HCT116 (cell line): Measurements from ENCODE around the gene KRT37. TPM values are rescaled to one million over a fixed set of nuclear protein-coding genes. Genes with fewer than 3 reads are reported as not detected.

Experiments
- ATAC-seq: fragments of 200-7000 bp; cut with Tn5 transposase; 2 replicates; pipeline ENCODE4 v1.9.1; 2020; ENCODE audit warnings: mild to moderate bottlenecking, moderate library complexity
- BruUV-seq: library from RNA; stranded (reverse); fragments of 400-500 nt; replicated peaks from 2 replicates; lab custom pipeline; 2021; lab: Mats Ljungman, UMichigan
- CTCF ChIA-PET: fragments of 300-600 bp; sonication (Branson Sonifier 250); formaldehyde crosslinking; loops from one replicate; lab custom pipeline; 2021; ENCODE audit warnings: antibody characterized with exemption; lab: Charles Lee
- POLR2A ChIA-PET: fragments of 300-600, 350-600 bp; sonication (Branson Sonifier 250); formaldehyde crosslinking; loops from one replicate; lab custom pipeline; 2021; ENCODE audit warnings: antibody characterized with exemption; lab: Charles Lee
- RAD21 ChIA-PET, 2 experiments: fragments of 300-600 bp; sonication (Branson Sonifier 250); formaldehyde crosslinking; loops; one replicate each; lab custom pipeline; 2023; ENCODE audit warnings: low total read pairs in 2 of 2; ENCODE audit not compliant: uncharacterized antibody in 2 of 2, unreplicated experiment in 2 of 2, low non-redundant PET in 1 of 2; lab: Charles Lee
- DNase-seq: peaks from one replicate; pipeline ENCODE4 v3.0.0-alpha.2; 2010; ENCODE audit warnings: low read depth, low spot score
- H2AFZ ChIP-seq: fragments of 200-600 bp; shearing (Covaris generic), sonication (generic); 2 replicates; pipeline ENCODE4 v1.6.1; 2017; ENCODE audit warnings: low read depth, mixed run types, mixed read lengths, antibody characterized with exemption, low read length; ENCODE audit not compliant: poor library complexity, severe bottlenecking
- H3K27ac ChIP-seq: 2 replicates; pipeline ENCODE4 v1.5.1; 2012; ENCODE audit warnings: low read depth, low read length
- H3K27me3 ChIP-seq: fragments of 200-600 bp; sonication (generic); 2 replicates; pipeline ENCODE4 v1.6.1; 2016; ENCODE audit warnings: mixed run types, low read length, mixed read lengths; ENCODE audit not compliant: insufficient read depth
- H3K36me3 ChIP-seq, 2 experiments: fragments of 200-500 bp in 1 of 2; fragments of 200-600 bp in 1 of 2; sonication (Bioruptor generic) in 1 of 2; sonication (generic) in 1 of 2; 2 replicates each; pipeline versions ENCODE4 v1.5.1 to v1.6.1; 2014 to 2016; ENCODE audit warnings: low read length in 2 of 2, inconsistent platforms in 1 of 2, mixed read lengths in 1 of 2, mixed run types in 1 of 2; ENCODE audit not compliant: insufficient read depth in 2 of 2, control insufficient read depth in 1 of 2
- H3K4me1 ChIP-seq, 2 experiments: fragments of 200-600 bp in 1 of 2; sonication (generic) in 1 of 2; 2 replicates each; pipeline versions ENCODE4 v1.5.1 to v1.6.1; 2012 to 2017; ENCODE audit warnings: low read length in 2 of 2, inconsistent platforms in 1 of 2, mild to moderate bottlenecking in 1 of 2, mixed read lengths in 1 of 2, mixed run types in 1 of 2, moderate library complexity in 1 of 2; ENCODE audit not compliant: insufficient read depth in 2 of 2, control insufficient read depth in 1 of 2
- H3K4me2 ChIP-seq: fragments of 200-600 bp; sonication (generic); 2 replicates; pipeline ENCODE4 v1.6.1; 2017; ENCODE audit warnings: mixed run types, low read length, mixed read lengths
- H3K4me3 ChIP-seq, 2 experiments: fragments of 200-600 bp in 1 of 2; sonication (generic) in 1 of 2; replicated peaks in 1 of 2; 2 replicates each; pipeline ENCODE4 v1.5.1; 2011 to 2016; ENCODE audit warnings: low read length in 2 of 2, control low read depth in 1 of 2, low read depth in 1 of 2, mild to moderate bottlenecking in 1 of 2, mixed read lengths in 1 of 2, mixed run types in 1 of 2
- H3K79me2 ChIP-seq: fragments of 200-600 bp; sonication (generic); 2 replicates; pipeline ENCODE4 v1.6.1; 2017; ENCODE audit warnings: mild to moderate bottlenecking, mixed run types, low read length, moderate library complexity, mixed read lengths; ENCODE audit not compliant: insufficient read depth
- H3K9ac ChIP-seq: fragments of 200-600 bp; sonication (generic); 2 replicates; pipeline ENCODE4 v1.6.1; 2016; ENCODE audit warnings: low read length, mixed read lengths
- H3K9me2 ChIP-seq: fragments of 200-600 bp; sonication (generic), shearing (Covaris generic); 2 replicates; pipeline ENCODE4 v1.6.1; 2017; ENCODE audit warnings: mixed run types, mild to moderate bottlenecking, moderate library complexity; ENCODE audit not compliant: insufficient read depth
- H3K9me3 ChIP-seq, 2 experiments: fragments of 200-500 bp in 1 of 2; fragments of 200-600 bp in 1 of 2; sonication (Bioruptor generic) in 1 of 2; sonication (generic) in 1 of 2; 2 replicates each; pipeline ENCODE4 v1.6.1; 2014 to 2017; ENCODE audit warnings: low read length in 2 of 2, mixed read lengths in 2 of 2, inconsistent platforms in 1 of 2, low read depth in 1 of 2, mild to moderate bottlenecking in 1 of 2, mixed run types in 1 of 2, moderate library complexity in 1 of 2; ENCODE audit not compliant: control insufficient read depth in 1 of 2, insufficient read depth in 1 of 2
- H4K20me1 ChIP-seq: fragments of 200-600 bp; sonication (generic), shearing (Covaris generic); 2 replicates; pipeline ENCODE4 v1.6.1; 2017; ENCODE audit warnings: mixed run types, mild to moderate bottlenecking, moderate library complexity; ENCODE audit not compliant: insufficient read depth
- EGR1 ChIP-seq: IDR thresholded peaks from 2 replicates; pipeline ENCODE4 v1.6.1; 2012; ENCODE audit warnings: low read depth
- POLR2A ChIP-seq: IDR thresholded peaks from 2 replicates; pipeline ENCODE4 v1.7.0; 2011; ENCODE audit warnings: borderline replicate concordance; ENCODE audit not compliant: insufficient read depth, insufficient read length; ENCODE audit errors: extremely low read depth
- POLR2AphosphoS5 ChIP-seq: IDR thresholded peaks from 2 replicates; pipeline ENCODE4 v1.6.1; 2011; ENCODE audit warnings: mild to moderate bottlenecking, low read depth, low read length, moderate library complexity
- RAD21 ChIP-seq: IDR thresholded peaks from 2 replicates; pipeline ENCODE4 v1.6.1; 2012; ENCODE audit warnings: low read depth, mild to moderate bottlenecking
- SP1 ChIP-seq: IDR thresholded peaks from 2 replicates; pipeline ENCODE4 v1.6.1; 2012; ENCODE audit warnings: low read depth
- intact Hi-C: fragments of 100-400 bp; cut with micrococcal nuclease; formaldehyde crosslinking; loops from 2 replicates; pipeline ENCODE4 v1.10.0; 2022
- total RNA-seq: library from RNA; stranded (reverse); gene quantifications from one replicate; pipeline ENCODE4 v1.2.1, GENCODE V29; 2021; ENCODE audit not compliant: unreplicated experiment
- TF ChIP-seq, protein P1 (sequence below), 3 experiments: fragments of 200-600 bp in 1 of 3; sonication (generic) in 1 of 3; IDR thresholded peaks in 2 of 3; conservative IDR thresholded peaks in 1 of 3; 2 replicates each; pipeline ENCODE4 v1.5.1; 2012 to 2017; ENCODE audit warnings: low read depth in 2 of 3, low read length in 2 of 3, antibody characterized with exemption in 1 of 3, borderline replicate concordance in 1 of 3, control low read depth in 1 of 3, mild to moderate bottlenecking in 1 of 3, mixed read lengths in 1 of 3, mixed run types in 1 of 3, moderate library complexity in 1 of 3; ENCODE audit not compliant: insufficient read depth in 1 of 3

The KRT37 gene
- total RNA-seq, 1 experiment from 2014 or later = not detected

DNA sequence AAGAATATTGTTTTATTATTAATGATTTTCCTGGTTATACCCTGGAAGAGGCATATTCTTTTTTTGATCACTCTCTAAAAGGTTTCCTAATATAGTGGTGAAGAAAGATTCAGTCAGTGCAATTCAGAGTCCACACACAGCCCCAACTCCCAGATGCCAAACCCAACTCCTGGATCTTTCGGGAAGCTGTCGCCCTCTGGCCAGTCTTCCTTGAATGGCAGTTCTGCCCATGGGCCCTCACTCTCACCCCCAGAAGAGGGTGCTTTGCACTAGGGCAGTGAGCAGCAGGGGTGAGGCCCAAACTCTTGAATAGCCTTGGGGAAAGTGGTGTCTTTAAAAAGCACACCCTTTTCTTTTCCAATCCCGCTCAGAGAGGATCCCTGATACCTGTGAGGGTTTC is 31.8 kb upstream of the KRT37 start:
- no peak overlapping the region for H3K9ac ChIP-seq
- no peaks in the 10 kb centered on the region for H3K79me2 ChIP-seq
- H3K4me3 ChIP-seq = no peak overlapping the region
- no peaks in the 10 kb centered on the region for H3K9me3 ChIP-seq
- ChIA-PET CTCF (no interaction called here), POLR2A (no interaction called here), RAD21 (no interaction called here)
- TF ChIP-seq POLR2AphosphoS5 = no peak
- TF ChIP-seq SP1 = no peak
- 0 out of 2 replicates have a peak, but pooled peaks have one; percentile 21 for TF ChIP-seq RAD21
- TF ChIP-seq, protein P1, sequence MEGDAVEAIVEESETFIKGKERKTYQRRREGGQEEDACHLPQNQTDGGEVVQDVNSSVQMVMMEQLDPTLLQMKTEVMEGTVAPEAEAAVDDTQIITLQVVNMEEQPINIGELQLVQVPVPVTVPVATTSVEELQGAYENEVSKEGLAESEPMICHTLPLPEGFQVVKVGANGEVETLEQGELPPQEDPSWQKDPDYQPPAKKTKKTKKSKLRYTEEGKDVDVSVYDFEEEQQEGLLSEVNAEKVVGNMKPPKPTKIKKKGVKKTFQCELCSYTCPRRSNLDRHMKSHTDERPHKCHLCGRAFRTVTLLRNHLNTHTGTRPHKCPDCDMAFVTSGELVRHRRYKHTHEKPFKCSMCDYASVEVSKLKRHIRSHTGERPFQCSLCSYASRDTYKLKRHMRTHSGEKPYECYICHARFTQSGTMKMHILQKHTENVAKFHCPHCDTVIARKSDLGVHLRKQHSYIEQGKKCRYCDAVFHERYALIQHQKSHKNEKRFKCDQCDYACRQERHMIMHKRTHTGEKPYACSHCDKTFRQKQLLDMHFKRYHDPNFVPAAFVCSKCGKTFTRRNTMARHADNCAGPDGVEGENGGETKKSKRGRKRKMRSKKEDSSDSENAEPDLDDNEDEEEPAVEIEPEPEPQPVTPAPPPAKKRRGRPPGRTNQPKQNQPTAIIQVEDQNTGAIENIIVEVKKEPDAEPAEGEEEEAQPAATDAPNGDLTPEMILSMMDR (IDR thresholded peaks at IDR 0.05 in 2 of 3, conservative IDR thresholded peaks at IDR 0.05 in 1 of 3; ENCODE audit: borderline replicate concordance in 1 of 3, insufficient read depth in 1 of 3, low read depth in 2 of 3, low read length in 2 of 3) = peak in 2 of 3 experiments; percentile 11 to 22; a peak in 3 of 6 replicates
- no peaks in the 10 kb centered on the region for H3K27me3 ChIP-seq
- H3K4me1 ChIP-seq = peaks cover 2 to 14% of the 10 kb centered on the region in 2 experiments; a peak in 2 of 4 replicates
- no peak overlapping the region for H2AFZ ChIP-seq
- no peak overlapping the region for H3K4me2 ChIP-seq
- no peaks in the 10 kb centered on the region for H3K9me2 ChIP-seq
- DNase-seq (no peak), ATAC-seq (peak; percentile 55; the same call in 1 of the 2 replicates)
- BruUV-seq = no TSS peak
- H3K36me3 ChIP-seq = no peaks in the 10 kb centered on the region
- no peaks in the 10 kb centered on the region for H4K20me1 ChIP-seq
- intact Hi-C loops = no loop called here
- no peak overlapping the region for H3K27ac ChIP-seq

DNA sequence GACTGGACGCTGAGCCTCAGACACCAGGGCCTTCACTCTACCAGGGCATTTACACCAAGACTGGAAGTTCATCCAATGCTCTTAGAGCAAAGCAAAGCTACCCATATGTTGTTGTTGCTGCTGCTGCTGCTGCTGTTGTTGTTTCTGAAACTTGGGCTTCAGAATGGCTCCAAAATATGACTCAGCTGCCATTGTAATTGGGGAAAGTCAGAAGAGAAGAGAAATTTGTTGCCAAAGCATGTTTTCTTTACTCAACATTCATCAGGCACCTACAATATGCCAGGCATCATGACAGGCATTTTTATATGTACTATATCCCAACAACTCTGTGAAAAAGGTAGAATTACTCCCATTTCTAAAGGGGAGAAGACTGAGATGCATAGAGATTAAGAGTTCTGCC is 30.9 kb upstream of the KRT37 start:
- intact Hi-C loops = no loop called here
- no peak overlapping the region for H3K9ac ChIP-seq
- BruUV-seq = no TSS peak
- no peaks in the 10 kb centered on the region for H3K27me3 ChIP-seq
- no peaks in the 10 kb centered on the region for H3K9me2 ChIP-seq
- H3K27ac ChIP-seq = no peak overlapping the region
- H3K4me3 ChIP-seq = no peak overlapping the region
- no peaks in the 10 kb centered on the region for H3K36me3 ChIP-seq
- DNase-seq = no peak
- ChIA-PET POLR2A (no interaction called here), RAD21 (no interaction called here), CTCF (no interaction called here)
- H4K20me1 ChIP-seq = no peaks in the 10 kb centered on the region
- no peak for ATAC-seq
- H2AFZ ChIP-seq = no peak overlapping the region
- H3K4me1 ChIP-seq = peaks cover 2 to 17% of the 10 kb centered on the region in 2 experiments; a peak in 2 of 4 replicates
- TF ChIP-seq SP1 (no peak), EGR1 (no peak), POLR2A (no peak), POLR2AphosphoS5 (no peak)
- no peaks in the 10 kb centered on the region for H3K9me3 ChIP-seq
- H3K4me2 ChIP-seq = no peak overlapping the region
- no peaks in the 10 kb centered on the region for H3K79me2 ChIP-seq
